Measurements from ENCODE around the gene KRTAP13-4. TPM values are rescaled to one million over a fixed set of nuclear protein-coding genes. Genes with fewer than 3 reads are reported as not detected.

Gene KRTAP13-4
- not detected for total RNA-seq
- not detected for polyA plus RNA-seq (ENCODE audit: insufficient read length in 2 of 2)
- long read RNA-seq, donor 1 = 0 reads
- long read RNA-seq, donor 2 = 0 reads
- long read RNA-seq, donor 3 = 0 reads
- long read RNA-seq, donor 4 = 0 reads

GRCh38 chr21:30430170-30430655 is at the start of gene KRTAP13-4:
KRTAP13-4 (plus strand) TSS chr21:30430220; CDS start chr21:30430276, 56 bp downstream.
- Histone ChIP-seq H3K4me3 (ENCODE audit: low read depth, low read length) (no peak within 1 kb of the TSS), H3K27me3 (ENCODE audit: control insufficient read depth, insufficient read depth, low read length) (no peaks in the 10 kb centered on the region), H3K9me3 (ENCODE audit: control insufficient read depth, insufficient read depth, low read length) (no peaks in the 10 kb centered on the region), H3K27ac (ENCODE audit: low read depth, low read length) (no peak within 1 kb of the TSS), H3K36me3 (ENCODE audit: control insufficient read depth, insufficient read depth, low read length) (no peaks in the 10 kb centered on the region), H3K4me1 (ENCODE audit: control insufficient read depth, insufficient read depth, low read length) (no peaks in the 10 kb centered on the region)
- 87% methylated on average over 9 of the region's 9 CpGs for WGBS (ENCODE audit: insufficient coverage)
- no peak for DNase-seq (ENCODE audit: low read depth in 4 of 6, low spot score in 6 of 6)

GRCh38 chr21:30382201-30382600 is 47.8 kb upstream of the KRTAP13-4 start:
- Histone ChIP-seq H3K36me3 (ENCODE audit: control insufficient read depth, insufficient read depth, low read length) (no peaks in the 10 kb centered on the region), H3K27me3 (ENCODE audit: control insufficient read depth, insufficient read depth, low read length) (no peaks in the 10 kb centered on the region), H3K27ac (ENCODE audit: low read depth, low read length) (no peak overlapping the region), H3K9me3 (ENCODE audit: control insufficient read depth, insufficient read depth, low read length) (no peaks in the 10 kb centered on the region), H3K4me1 (ENCODE audit: control insufficient read depth, insufficient read depth, low read length) (no peaks in the 10 kb centered on the region), H3K4me3 (ENCODE audit: low read depth, low read length) (no peak overlapping the region)
- DNase-seq (ENCODE audit: low read depth in 4 of 6, low spot score in 6 of 6) = no peak
- no CpG with 5 or more reads among the region's 1 CpG for WGBS (ENCODE audit: insufficient coverage)

- DNase-seq (ENCODE audit: low read depth in 4 of 6, low spot score in 6 of 6) = peak in 1 of 6 donors; percentile 16
Measured at GRCh38 chr21:30391492-30392025, 38.5 kb upstream of the KRTAP13-4 start.

GRCh38 chr21:30395731-30396130 is 34.3 kb upstream of the KRTAP13-4 start, which contains the start of gene KRTAP13-1:
KRTAP13-1 (plus strand) TSS chr21:30396031; CDS start chr21:30396087, 56 bp downstream.
- DNase-seq (ENCODE audit: low read depth in 4 of 6, low spot score in 6 of 6) = no peak
- H3K27ac ChIP-seq (ENCODE audit: low read depth, low read length) = no peak within 1 kb of the TSS
- 89% methylated on average over 3 of the region's 4 CpGs for WGBS (ENCODE audit: insufficient coverage)
- H3K36me3 ChIP-seq (ENCODE audit: control insufficient read depth, insufficient read depth, low read length) = no peaks in the 10 kb centered on the region
- no peaks in the 10 kb centered on the region for H3K9me3 ChIP-seq (ENCODE audit: control insufficient read depth, insufficient read depth, low read length)
- H3K4me1 ChIP-seq (ENCODE audit: control insufficient read depth, insufficient read depth, low read length) = no peaks in the 10 kb centered on the region
- no peaks in the 10 kb centered on the region for H3K27me3 ChIP-seq (ENCODE audit: control insufficient read depth, insufficient read depth, low read length)
- no peak within 1 kb of the TSS for H3K4me3 ChIP-seq (ENCODE audit: low read depth, low read length)

More at GRCh38 chr21:30391492-30392025, 38.5 kb upstream of the KRTAP13-4 start:
- no CpG with 5 or more reads among the region's 2 CpGs for WGBS (ENCODE audit: insufficient coverage)
- no peak overlapping the region for H3K27ac ChIP-seq (ENCODE audit: low read depth, low read length)
- H3K4me3 ChIP-seq (ENCODE audit: low read depth, low read length) = no peak overlapping the region
- H3K4me1 ChIP-seq (ENCODE audit: control insufficient read depth, insufficient read depth, low read length) = no peaks in the 10 kb centered on the region
- no peaks in the 10 kb centered on the region for H3K36me3 ChIP-seq (ENCODE audit: control insufficient read depth, insufficient read depth, low read length)
- no peaks in the 10 kb centered on the region for H3K27me3 ChIP-seq (ENCODE audit: control insufficient read depth, insufficient read depth, low read length)
- H3K9me3 ChIP-seq (ENCODE audit: control insufficient read depth, insufficient read depth, low read length) = no peaks in the 10 kb centered on the region

GRCh38 chr21:30408782-30409494 is 21.1 kb upstream of the KRTAP13-4 start:
- DNase-seq (ENCODE audit: low read depth in 4 of 6, low spot score in 6 of 6) = no peak

GRCh38 chr21:30415993-30416392 is 14.0 kb upstream of the KRTAP13-4 start:
- H3K4me3 ChIP-seq (ENCODE audit: low read depth, low read length) = no peak overlapping the region
- H3K4me1 ChIP-seq (ENCODE audit: control insufficient read depth, insufficient read depth, low read length) = no peaks in the 10 kb centered on the region
- no peak for DNase-seq (ENCODE audit: low read depth in 4 of 6, low spot score in 6 of 6)
- no peaks in the 10 kb centered on the region for H3K27me3 ChIP-seq (ENCODE audit: control insufficient read depth, insufficient read depth, low read length)
- H3K36me3 ChIP-seq (ENCODE audit: control insufficient read depth, insufficient read depth, low read length) = no peaks in the 10 kb centered on the region
- H3K27ac ChIP-seq (ENCODE audit: low read depth, low read length) = no peak overlapping the region
- no peaks in the 10 kb centered on the region for H3K9me3 ChIP-seq (ENCODE audit: control insufficient read depth, insufficient read depth, low read length)
- WGBS (ENCODE audit: insufficient coverage) = 100% methylated on average over 3 of the region's 5 CpGs

More at GRCh38 chr21:30408782-30409494, 21.1 kb upstream of the KRTAP13-4 start:
- H3K27me3 ChIP-seq (ENCODE audit: control insufficient read depth, insufficient read depth, low read length) = no peaks in the 10 kb centered on the region
- WGBS (ENCODE audit: insufficient coverage) = 64% methylated on average over 7 of the region's 14 CpGs
- no peaks in the 10 kb centered on the region for H3K36me3 ChIP-seq (ENCODE audit: control insufficient read depth, insufficient read depth, low read length)
- no peak overlapping the region for H3K4me3 ChIP-seq (ENCODE audit: low read depth, low read length)
- no peaks in the 10 kb centered on the region for H3K9me3 ChIP-seq (ENCODE audit: control insufficient read depth, insufficient read depth, low read length)
- H3K27ac ChIP-seq (ENCODE audit: low read depth, low read length) = no peak overlapping the region
- H3K4me1 ChIP-seq (ENCODE audit: control insufficient read depth, insufficient read depth, low read length) = peaks cover 3% of the 10 kb centered on the region

- Histone ChIP-seq H3K4me3 (ENCODE audit: low read depth, low read length) (no peak within 1 kb of the TSS), H3K9me3 (ENCODE audit: control insufficient read depth, insufficient read depth, low read length) (no peaks in the 10 kb centered on the region), H3K27ac (ENCODE audit: low read depth, low read length) (no peak within 1 kb of the TSS), H3K27me3 (ENCODE audit: control insufficient read depth, insufficient read depth, low read length) (no peaks in the 10 kb centered on the region), H3K36me3 (ENCODE audit: control insufficient read depth, insufficient read depth, low read length) (no peaks in the 10 kb centered on the region), H3K4me1 (ENCODE audit: control insufficient read depth, insufficient read depth, low read length) (no peaks in the 10 kb centered on the region)
- 95% methylated on average over 3 of the region's 5 CpGs for WGBS (ENCODE audit: insufficient coverage)
- no peak for DNase-seq (ENCODE audit: low read depth in 4 of 6, low spot score in 6 of 6)
Measured at GRCh38 chr21:30425826-30426225, 4.2 kb upstream of the KRTAP13-4 start, which contains the start of gene KRTAP13-3. KRTAP13-3 (minus strand) TSS chr21:30425926; CDS start chr21:30425912, 14 bp downstream.

GRCh38 chr21:30426731-30427130 is 3.3 kb upstream of the KRTAP13-4 start:
- H3K27ac ChIP-seq (ENCODE audit: low read depth, low read length) = no peak overlapping the region
- H3K9me3 ChIP-seq (ENCODE audit: control insufficient read depth, insufficient read depth, low read length) = no peaks in the 10 kb centered on the region
- no peaks in the 10 kb centered on the region for H3K27me3 ChIP-seq (ENCODE audit: control insufficient read depth, insufficient read depth, low read length)
- H3K4me1 ChIP-seq (ENCODE audit: control insufficient read depth, insufficient read depth, low read length) = no peaks in the 10 kb centered on the region
- H3K4me3 ChIP-seq (ENCODE audit: low read depth, low read length) = no peak overlapping the region
- peak in 1 of 6 donors; percentile 56 for DNase-seq (ENCODE audit: low read depth in 4 of 6, low spot score in 6 of 6)
- 34% methylated on average over 2 of the region's 3 CpGs for WGBS (ENCODE audit: insufficient coverage)
- H3K36me3 ChIP-seq (ENCODE audit: control insufficient read depth, insufficient read depth, low read length) = no peaks in the 10 kb centered on the region

GRCh38 chr21:30434033-30434631 is 4.1 kb downstream of the KRTAP13-4 start:
- Histone ChIP-seq H3K27me3 (ENCODE audit: control insufficient read depth, insufficient read depth, low read length) (no peaks in the 10 kb centered on the region), H3K9me3 (ENCODE audit: control insufficient read depth, insufficient read depth, low read length) (no peaks in the 10 kb centered on the region), H3K4me3 (ENCODE audit: low read depth, low read length) (no peak overlapping the region), H3K27ac (ENCODE audit: low read depth, low read length) (no peak overlapping the region), H3K36me3 (ENCODE audit: control insufficient read depth, insufficient read depth, low read length) (no peaks in the 10 kb centered on the region), H3K4me1 (ENCODE audit: control insufficient read depth, insufficient read depth, low read length) (no peaks in the 10 kb centered on the region)
- DNase-seq (ENCODE audit: low read depth in 4 of 6, low spot score in 6 of 6) = no peak
- WGBS (ENCODE audit: insufficient coverage) = 0% methylated on average over 1 of the region's 10 CpGs
